Fibroblast of mammary gland (primary cell): ENCODE data around the gene RNF19B.
"Not testable (repeated sequence)": the region's sequence is repeated elsewhere in the genome, so short reads cannot be mapped to it uniquely, and the experiment has no call there.

Experiments
- DNase-seq: peaks from one replicate; pipeline ENCODE4 v3.0.0-alpha.2; 2010; ENCODE audit warnings: low read depth
- H3K4me3 ChIP-seq: 2 replicates; pipeline ENCODE4 v1.5.1; 2011; ENCODE audit warnings: low read depth, mild to moderate bottlenecking, low read length, moderate library complexity; ENCODE audit not compliant: control insufficient read depth
- CTCF ChIP-seq: conservative IDR thresholded peaks from 2 replicates; pipeline ENCODE4 v1.5.1; 2011; ENCODE audit warnings: low read depth, low read length, inconsistent platforms; ENCODE audit not compliant: control insufficient read depth, insufficient read depth

RNF19B gene

DNA sequence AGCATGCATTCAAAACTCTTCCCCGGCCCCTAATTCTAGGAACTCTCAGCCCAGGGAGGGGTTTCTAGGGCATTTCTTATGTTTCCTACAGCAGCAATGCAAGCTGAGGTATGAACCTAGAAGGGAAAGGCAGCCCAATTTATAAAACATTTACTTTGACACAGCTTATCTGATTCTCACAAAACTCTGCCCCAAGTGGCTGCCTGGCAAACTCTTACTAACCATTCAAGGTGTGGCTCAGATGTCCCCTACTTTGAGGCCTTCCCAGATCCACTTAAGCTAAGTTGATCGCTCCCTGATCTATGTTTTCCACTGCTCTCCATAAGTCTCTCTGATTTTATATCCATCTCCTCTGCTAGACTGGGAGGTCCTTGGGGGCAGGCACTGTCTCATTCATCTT lies 36.7 kb upstream of the RNF19B start:
- DNase-seq, result no peak
- H3K4me3 ChIP-seq, result no peak overlapping the region

DNA sequence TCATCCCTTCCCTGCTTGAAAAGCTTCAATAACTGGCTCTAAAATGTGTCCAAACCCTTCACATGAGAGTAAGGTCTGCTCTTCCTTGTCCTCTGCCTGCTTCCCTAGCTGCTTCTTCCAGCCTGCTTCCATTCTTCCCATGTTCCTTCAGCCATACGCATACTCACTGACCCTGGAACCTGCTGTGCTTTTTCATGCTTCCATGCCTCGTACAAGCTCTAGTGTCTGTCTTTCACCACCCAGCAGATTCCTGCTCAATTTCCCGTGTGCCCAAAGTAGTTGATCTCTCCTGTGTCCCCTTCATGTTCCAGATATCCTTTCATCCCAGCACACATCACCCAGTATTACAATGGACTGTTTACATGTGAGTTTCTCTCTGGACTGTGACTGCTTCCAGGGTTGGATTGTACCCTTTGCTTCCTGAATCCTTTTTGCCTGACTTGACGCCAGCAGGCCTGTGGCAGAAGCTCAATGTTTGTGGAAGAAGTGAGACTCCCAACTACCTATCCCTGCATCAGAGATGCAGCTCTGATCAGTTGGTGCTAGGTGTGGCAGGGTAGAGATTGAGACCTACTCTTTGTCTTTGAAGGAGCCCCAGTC lies 35.9 kb upstream of the RNF19B start:
- TF ChIP-seq CTCF, result no peak
- DNase-seq, result no peak
- no peak overlapping the region for H3K4me3 ChIP-seq

More for the DNA sequence above, 36.7 kb upstream of the RNF19B start:
- peak; percentile 18 for TF ChIP-seq CTCF

GRCh38 chr1:32998997-32999396 lies 34.4 kb upstream of the RNF19B start:
- no peak overlapping the region for H3K4me3 ChIP-seq
- no peak for TF ChIP-seq CTCF
- peak; percentile 29 for DNase-seq

GRCh38 chr1:32998064-32998463 lies 33.5 kb upstream of the RNF19B start:
- TF ChIP-seq CTCF, result no peak
- H3K4me3 ChIP-seq, result no peak overlapping the region

DNA sequence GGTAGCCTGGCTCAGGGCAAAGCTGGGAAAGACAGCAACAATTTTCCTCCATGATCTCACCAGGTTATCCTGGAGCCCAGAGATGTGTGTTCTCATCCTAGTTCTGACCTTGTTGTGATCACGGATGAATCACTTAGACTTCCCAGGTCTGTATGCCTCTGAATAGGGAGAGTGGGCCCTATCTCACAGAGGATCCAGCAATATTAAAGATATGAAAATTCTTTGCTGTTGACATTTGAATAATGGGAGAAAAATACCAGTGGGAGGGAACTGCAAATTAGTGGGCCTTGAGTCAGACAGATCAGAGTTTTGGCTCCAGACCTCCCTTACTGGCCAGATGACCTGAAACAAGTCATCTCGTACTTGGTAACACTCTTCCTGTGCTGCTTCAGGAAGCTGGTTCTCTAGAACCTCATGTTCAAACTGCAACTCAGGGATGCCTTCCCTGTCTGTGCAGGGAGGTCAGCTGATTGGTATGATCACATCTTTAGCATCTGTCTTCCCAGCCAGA lies 32.8 kb upstream of the RNF19B start:
- no peak overlapping the region for H3K4me3 ChIP-seq
- peak; percentile 92 for DNase-seq
- no peak for TF ChIP-seq CTCF

More at GRCh38 chr1:32998064-32998463, 33.5 kb upstream of the RNF19B start:
- peak; percentile 30 for DNase-seq

DNA sequence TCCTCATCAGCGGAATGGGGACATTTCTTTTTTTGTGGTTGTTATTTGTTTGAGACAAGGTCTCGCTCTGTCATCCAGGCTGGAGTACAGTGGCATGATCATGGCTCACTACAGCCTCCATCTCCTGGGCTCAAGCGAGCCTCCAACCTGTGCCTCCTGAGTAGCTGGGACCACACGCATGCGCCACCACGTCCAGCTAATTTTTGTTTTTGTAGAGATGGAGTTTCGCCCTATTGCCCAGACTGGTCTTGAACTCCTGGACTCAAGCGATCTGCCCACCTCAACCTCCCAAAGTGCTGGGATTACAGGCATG lies 28.7 kb upstream of the RNF19B start:
- H3K4me3 ChIP-seq, DNase-seq: not testable (repeated sequence)

GRCh38 chr1:32992489-32993323 lies 28.1 kb upstream of the RNF19B start:
- DNase-seq, result peak; percentile 94
- no peak for TF ChIP-seq CTCF
- no peak overlapping the region for H3K4me3 ChIP-seq
